ENCODE results near the gene RAB27B. TPM values are rescaled to one million over a fixed set of nuclear protein-coding genes. Genes with fewer than 3 reads are reported as not detected.
"Not testable (repeated sequence)": the region's sequence is repeated elsewhere in the genome, so short reads cannot be mapped to it uniquely, and the experiment has no call there.

Gene RAB27B
- polyA plus RNA-seq, 6 donors from 2014 or later, result 0.03 to 0.72 (median 0.36) TPM; not detected in 1

DNA sequence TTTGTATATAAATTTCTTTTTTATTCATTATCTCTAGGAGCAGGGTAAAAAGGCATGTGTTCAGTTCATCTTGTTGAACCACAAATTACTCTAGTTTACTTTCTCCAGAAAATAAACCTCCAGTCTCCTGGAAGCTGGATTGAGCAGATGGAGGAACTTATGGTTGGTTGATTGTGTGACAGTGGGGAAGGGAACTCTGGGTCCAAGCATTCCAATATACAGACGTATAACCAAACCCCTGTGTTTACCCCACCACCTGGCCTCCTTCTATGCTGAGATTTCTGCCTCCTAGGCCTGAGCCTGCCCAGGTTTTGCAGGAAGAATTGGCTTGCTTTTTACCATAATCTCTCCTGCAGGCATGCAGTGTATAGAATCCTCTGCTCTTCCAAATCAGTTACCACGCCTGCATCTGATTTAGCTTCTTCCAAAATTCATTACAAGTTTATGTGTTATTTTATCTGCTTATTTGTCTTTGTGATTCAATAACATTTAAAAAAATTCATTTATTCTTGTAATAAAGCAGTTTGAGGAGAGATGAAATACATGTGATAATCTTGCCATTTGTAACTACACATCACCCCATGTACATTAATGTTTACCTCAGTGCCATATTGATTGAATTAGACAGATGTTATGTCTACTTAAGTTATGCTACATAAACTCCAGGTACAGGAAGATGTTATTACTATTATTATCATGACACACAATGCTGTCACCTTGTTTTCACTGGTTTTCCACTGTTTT, 2.5 kb upstream of the RAB27B start:
- no peak for ATAC-seq (ENCODE audit: low read depth in 2 of 2)
- peaks cover 9 to 16% (median 11%) of the 10 kb centered on the region in 3 donors for H3K4me1 Mint-ChIP-seq
- no peaks in the 10 kb centered on the region for H3K9me3 Mint-ChIP-seq
- peak overlapping the region in 1 of 6 donors; percentile 10 for H3K27ac Mint-ChIP-seq
- no peak overlapping the region for H3K4me3 Mint-ChIP-seq
- peaks cover 15 to 24% (median 19%) of the 10 kb centered on the region in 3 donors for H3K27me3 Mint-ChIP-seq
- DNase-seq, result no peak
- H3K36me3 Mint-ChIP-seq, result no peaks in the 10 kb centered on the region

DNA sequence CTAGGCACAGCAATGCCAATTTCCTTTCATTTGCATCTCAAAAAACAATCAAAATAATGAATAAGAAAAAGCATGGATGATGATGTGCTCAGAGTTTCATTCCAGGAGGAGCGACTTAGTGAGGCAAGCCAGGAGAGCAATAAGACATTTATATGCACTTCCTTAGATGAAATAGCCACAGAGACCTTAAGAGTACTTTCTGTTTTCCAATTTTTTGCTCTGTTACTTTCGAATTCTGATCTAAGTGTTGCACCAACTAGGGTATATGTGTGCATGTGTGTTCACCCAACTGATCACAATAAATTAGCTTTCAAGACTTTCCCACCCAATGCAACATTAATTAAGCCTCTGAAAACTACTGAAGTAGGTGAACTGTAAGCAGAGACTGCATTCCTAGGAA, 709 bp downstream of the RAB27B start:
- H3K27ac Mint-ChIP-seq, result peak overlapping the region in 1 of 6 donors; percentile 49
- no peak for ATAC-seq (ENCODE audit: low read depth in 2 of 2)

DNA sequence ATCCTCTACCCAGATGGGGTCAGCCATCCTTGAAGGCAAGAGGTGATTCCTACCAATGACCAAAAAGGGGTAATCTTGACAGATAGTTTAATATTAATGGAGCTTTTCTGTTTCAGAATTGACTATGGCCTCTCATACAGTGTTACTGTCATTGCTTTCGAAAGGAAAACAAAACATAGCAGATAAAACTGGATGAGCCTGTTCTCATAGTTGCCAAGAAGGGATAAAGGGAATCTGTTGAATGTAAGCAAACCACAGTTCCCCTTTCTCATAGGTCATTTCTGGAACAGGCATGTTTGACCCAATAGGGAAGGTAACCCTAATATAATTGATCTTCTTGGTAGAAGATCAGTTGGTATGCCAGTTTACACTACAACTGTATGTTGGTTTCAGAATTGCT, 1.6 kb downstream of the RAB27B start:
- Mint-ChIP-seq H3K27ac (no peak overlapping the region), H3K4me1 (peaks cover 6 to 16% (median 11%) of the 10 kb centered on the region in 3 donors), H3K9me3 (peaks cover 0 to 15% (median 7%) of the 10 kb centered on the region in 7 donors), H3K4me3 (no peak overlapping the region), H3K27me3 (peaks cover 21 to 35% (median 25%) of the 10 kb centered on the region in 3 donors), H3K36me3 (peaks cover 11 to 12% of the 10 kb centered on the region in 2 donors)
- DNase-seq, result no peak
- ATAC-seq (ENCODE audit: low read depth in 2 of 2), result no peak

More for the DNA sequence above, 709 bp downstream of the RAB27B start:
- peaks cover 21 to 35% (median 25%) of the 10 kb centered on the region in 3 donors for H3K27me3 Mint-ChIP-seq
- H3K4me3 Mint-ChIP-seq, result peak overlapping the region; percentile 62 to 87 (median 76)
- peaks cover 0 to 15% (median 7%) of the 10 kb centered on the region in 7 donors for H3K9me3 Mint-ChIP-seq
- H3K4me1 Mint-ChIP-seq, result peaks cover 6 to 16% (median 11%) of the 10 kb centered on the region in 3 donors
- H3K36me3 Mint-ChIP-seq, result peaks cover 11 to 12% of the 10 kb centered on the region in 2 donors
- DNase-seq, result no peak

DNA sequence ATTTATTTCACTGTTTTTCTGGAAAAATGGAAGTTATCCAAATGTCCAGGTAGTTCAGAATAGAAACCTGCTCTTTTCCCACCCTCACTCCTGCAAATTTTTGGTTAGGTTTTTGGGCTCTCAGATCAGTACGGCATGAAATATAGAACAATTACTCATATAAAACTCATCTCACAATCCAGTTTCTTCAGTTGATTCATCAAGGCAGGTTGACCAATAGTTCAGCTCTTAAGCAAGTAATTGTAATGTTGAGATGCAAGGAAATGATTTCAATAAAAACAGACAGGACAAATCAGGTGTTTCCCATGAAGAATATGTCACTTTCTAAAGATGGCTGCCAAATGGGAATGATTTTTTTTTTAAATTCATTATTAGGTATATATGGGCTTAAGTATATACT, 2.0 kb downstream of the RAB27B start:
- DNase-seq, result no peak
- H3K27me3 Mint-ChIP-seq, result peaks cover 21 to 35% (median 25%) of the 10 kb centered on the region in 3 donors
- peaks cover 6 to 16% (median 11%) of the 10 kb centered on the region in 3 donors for H3K4me1 Mint-ChIP-seq
- no peak overlapping the region for H3K27ac Mint-ChIP-seq
- ATAC-seq (ENCODE audit: low read depth in 2 of 2), result no peak
- peaks cover 0 to 15% (median 7%) of the 10 kb centered on the region in 7 donors for H3K9me3 Mint-ChIP-seq
- no peak overlapping the region for H3K4me3 Mint-ChIP-seq
- H3K36me3 Mint-ChIP-seq, result peaks cover 11 to 12% of the 10 kb centered on the region in 2 donors

DNA sequence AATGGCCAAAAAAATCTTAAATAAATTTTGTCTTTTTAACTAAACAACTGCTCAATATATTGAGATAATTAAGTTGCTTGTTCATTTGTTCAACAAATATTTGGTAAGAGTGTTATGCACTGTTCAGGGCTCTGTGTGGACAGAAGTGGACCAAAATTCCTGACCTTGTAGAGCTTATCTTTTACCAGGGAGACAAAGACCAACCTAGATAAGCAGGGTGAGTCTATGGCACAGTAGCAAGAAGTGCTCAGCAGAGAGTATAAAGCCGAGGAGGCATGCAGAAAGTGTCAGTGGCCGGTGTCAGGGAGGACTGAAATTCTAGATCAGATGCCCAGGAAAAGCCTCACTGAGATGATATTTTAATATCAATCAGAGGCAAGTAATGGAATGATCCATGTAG, 2.6 kb downstream of the RAB27B start:
- no peak overlapping the region for H3K27ac Mint-ChIP-seq
- H3K27me3 Mint-ChIP-seq, result peaks cover 21 to 35% (median 25%) of the 10 kb centered on the region in 3 donors
- no peak for DNase-seq
- peaks cover 6 to 16% (median 11%) of the 10 kb centered on the region in 3 donors for H3K4me1 Mint-ChIP-seq
- H3K4me3 Mint-ChIP-seq, result no peak overlapping the region
- H3K9me3 Mint-ChIP-seq, result peaks cover 0 to 15% (median 7%) of the 10 kb centered on the region in 7 donors
- peaks cover 11 to 12% of the 10 kb centered on the region in 2 donors for H3K36me3 Mint-ChIP-seq
- ATAC-seq (ENCODE audit: low read depth in 2 of 2), result no peak

DNA sequence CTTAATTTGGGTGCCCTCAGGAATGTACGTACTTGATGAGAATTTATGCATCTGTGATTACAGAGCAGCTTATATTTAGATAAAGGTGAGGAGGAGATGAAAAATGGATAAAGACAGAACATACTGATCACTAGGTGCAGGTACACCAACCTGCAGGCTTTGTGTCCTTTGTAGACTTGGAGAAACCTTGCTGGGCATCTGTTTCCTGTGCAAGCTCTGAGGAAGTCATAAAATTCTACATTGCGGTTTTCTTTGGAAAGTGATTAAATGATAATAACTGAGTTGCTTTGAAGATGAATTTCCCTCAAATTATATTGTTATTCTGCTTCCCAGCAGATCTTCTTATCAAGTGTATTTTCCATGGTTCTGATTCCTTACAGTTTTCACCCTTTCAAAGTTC, 7.7 kb downstream of the RAB27B start:
- H3K4me3 Mint-ChIP-seq, result no peak overlapping the region
- no peak for ATAC-seq (ENCODE audit: low read depth in 2 of 2)
- no peak overlapping the region for H3K27ac Mint-ChIP-seq
- peaks cover 6 to 16% (median 10%) of the 10 kb centered on the region in 3 donors for H3K27me3 Mint-ChIP-seq
- H3K36me3 Mint-ChIP-seq, result peaks cover 11 to 12% of the 10 kb centered on the region in 2 donors
- DNase-seq, result no peak
- peaks cover 0 to 15% (median 7%) of the 10 kb centered on the region in 7 donors for H3K9me3 Mint-ChIP-seq
- no peaks in the 10 kb centered on the region for H3K4me1 Mint-ChIP-seq

DNA sequence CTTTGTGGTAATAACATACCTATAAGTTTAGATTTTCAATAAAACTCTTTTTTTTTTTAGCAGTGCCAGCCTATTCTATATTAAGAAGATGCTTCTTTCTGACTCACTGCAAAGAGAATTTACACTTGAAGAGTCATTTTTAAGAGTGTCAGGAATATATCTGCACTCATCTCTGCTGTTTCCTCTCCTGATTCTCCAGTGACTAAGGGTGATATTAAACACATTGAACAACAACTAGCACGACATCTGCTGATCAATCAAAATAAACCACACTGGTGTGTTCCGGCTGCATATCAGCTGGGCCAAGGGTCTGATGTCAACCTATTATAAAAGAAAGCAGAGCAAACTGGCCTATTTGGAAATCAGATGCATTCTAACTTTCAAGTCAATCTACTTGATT, 15.0 kb downstream of the RAB27B start:
- H3K9me3 Mint-ChIP-seq, result no peaks in the 10 kb centered on the region
- DNase-seq, result no peak
- no peaks in the 10 kb centered on the region for H3K4me1 Mint-ChIP-seq
- no peak for ATAC-seq (ENCODE audit: low read depth in 2 of 2)
- no peaks in the 10 kb centered on the region for H3K27me3 Mint-ChIP-seq
- H3K27ac Mint-ChIP-seq, result no peak overlapping the region
- no peaks in the 10 kb centered on the region for H3K36me3 Mint-ChIP-seq
- no peak overlapping the region for H3K4me3 Mint-ChIP-seq

DNA sequence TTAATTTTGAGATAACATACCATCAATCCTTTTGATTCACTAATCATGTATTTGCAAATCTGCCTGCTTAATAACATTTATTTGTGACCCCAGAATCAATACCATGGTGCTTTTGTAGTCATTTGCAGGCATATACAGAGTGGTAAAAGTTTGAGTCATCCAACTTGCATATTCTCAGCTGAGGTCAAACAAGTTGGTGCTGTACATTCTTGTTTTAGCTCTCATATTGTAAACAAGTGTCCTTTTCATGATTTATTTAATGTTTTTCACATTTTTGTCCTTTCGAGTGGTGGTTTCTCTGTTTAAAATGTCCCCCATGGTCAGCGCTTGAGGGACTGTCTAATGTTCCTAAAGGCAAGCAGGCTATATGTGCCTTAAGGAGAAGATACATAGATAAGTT, 17.5 kb downstream of the RAB27B start:
- Mint-ChIP-seq H3K36me3 (no peaks in the 10 kb centered on the region), H3K27ac (no peak overlapping the region), H3K4me3 (no peak overlapping the region), H3K27me3 (no peaks in the 10 kb centered on the region), H3K9me3 (no peaks in the 10 kb centered on the region), H3K4me1 (no peaks in the 10 kb centered on the region)
- DNase-seq (no peak), ATAC-seq (ENCODE audit: low read depth in 2 of 2) (no peak)

DNA sequence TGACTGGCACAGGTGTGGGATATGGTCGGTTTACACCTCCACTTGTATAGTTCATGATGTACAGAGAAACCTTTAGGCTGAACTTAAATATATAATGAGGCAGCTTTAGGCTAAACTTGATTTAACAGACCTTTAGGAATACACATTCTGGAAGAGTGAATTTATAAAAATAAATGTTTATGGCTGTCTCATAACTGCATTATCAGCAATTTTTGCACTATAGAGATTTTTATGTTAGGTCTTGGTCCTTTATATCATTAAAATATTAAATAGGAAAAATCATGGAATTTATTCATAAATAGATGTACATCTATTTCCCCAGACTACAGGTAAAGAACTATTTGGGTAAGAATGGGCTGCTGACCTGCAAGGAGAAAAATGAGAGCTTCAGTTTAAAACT, 19.8 kb downstream of the RAB27B start:
- Mint-ChIP-seq H3K9me3 (no peaks in the 10 kb centered on the region), H3K4me1 (no peaks in the 10 kb centered on the region), H3K36me3 (no peaks in the 10 kb centered on the region), H3K4me3 (no peak overlapping the region), H3K27ac (no peak overlapping the region), H3K27me3 (no peaks in the 10 kb centered on the region)
- no peak for ATAC-seq (ENCODE audit: low read depth in 2 of 2)
- DNase-seq, result no peak

DNA sequence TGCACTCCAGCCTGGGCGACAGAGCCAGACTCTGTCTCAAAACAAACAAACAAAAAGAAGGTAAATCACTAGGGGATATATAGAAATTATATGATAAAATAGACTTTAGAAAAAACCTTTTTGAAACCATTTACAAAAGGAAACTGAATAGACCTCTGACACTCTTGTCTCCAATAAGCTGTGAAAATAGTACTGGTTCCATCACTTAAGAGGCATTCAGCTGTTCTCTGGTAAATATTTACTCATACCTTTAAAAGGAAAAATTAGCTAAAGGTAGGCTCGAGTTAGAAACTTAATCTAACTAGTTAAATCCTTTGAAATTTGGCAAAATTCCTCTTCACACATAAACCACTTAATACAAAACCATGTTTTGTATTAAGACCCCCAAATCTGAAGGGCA, 21.4 kb downstream of the RAB27B start:
- Mint-ChIP-seq H3K27ac (no peak overlapping the region), H3K4me1 (no peaks in the 10 kb centered on the region), H3K27me3 (no peaks in the 10 kb centered on the region), H3K36me3 (no peaks in the 10 kb centered on the region), H3K4me3 (no peak overlapping the region), H3K9me3 (no peaks in the 10 kb centered on the region)
- DNase-seq (no peak), ATAC-seq (ENCODE audit: low read depth in 2 of 2) (no peak)

DNA sequence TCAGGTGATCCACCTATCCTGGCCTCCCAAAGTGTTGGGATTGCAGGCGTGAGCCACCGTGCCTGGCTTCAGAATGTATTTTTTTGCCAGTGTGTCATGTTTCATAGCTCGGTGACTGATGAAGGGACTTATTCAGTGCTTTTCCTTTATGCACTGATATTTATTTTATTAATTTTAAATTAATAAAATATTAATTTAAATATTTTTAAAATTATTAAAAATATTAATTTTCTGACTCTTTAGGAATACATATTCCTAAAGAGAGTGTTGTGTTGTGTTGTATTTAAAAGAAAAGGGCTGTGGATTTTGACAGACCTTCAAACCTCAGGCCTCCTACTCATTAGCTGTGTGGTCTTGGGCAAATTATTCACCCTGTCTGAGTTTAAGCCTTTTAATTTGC, 22.3 kb downstream of the RAB27B start:
- Mint-ChIP-seq H3K9me3 (no peaks in the 10 kb centered on the region), H3K27ac (no peak overlapping the region), H3K27me3 (peaks cover 0 to under 1% (median 0%) of the 10 kb centered on the region in 3 donors), H3K4me3 (peak overlapping the region in 1 of 8 donors; percentile 42), H3K36me3 (no peaks in the 10 kb centered on the region), H3K4me1 (no peaks in the 10 kb centered on the region)
- ATAC-seq (ENCODE audit: low read depth in 2 of 2) (no peak), DNase-seq (no peak)

DNA sequence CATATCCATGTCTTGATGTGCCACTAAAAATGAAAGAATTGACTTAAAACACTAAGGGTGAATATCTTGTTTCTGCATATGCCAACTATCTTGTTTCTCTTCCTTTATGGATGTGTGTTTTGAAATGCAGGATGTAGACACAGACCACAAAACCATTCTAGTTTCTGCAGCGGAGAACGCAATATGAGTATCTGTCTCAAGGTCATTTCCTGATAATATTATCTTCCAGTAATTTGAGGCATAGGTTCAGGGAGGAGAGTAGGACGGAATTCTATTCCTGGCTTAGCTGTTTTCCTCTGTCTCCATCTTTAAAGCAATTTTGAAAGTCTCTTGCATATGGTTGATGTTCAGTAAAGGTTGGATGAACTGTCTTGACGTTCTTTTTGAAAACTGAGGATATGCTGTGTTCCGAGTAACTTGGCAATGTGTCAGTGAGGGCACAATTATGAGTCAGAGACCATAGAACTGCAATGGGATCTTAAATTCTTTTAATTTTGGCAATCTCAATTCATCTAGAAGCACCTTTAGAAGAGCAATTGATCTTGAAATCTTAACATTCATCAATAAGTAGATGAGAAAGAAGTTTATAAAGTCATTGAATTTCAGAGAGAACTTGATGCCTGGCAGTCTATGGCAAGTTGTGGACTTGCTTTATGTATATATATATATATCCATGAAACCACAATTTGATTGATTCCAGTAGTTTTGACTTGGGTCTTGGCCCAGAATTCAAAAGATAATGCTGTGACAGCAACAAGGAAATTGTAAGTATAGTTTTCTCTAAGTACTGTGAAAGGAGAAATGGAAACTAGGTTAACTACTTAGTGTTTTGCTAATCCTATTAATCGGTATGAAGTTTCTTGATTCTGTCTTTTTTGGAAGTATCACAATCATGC, 24.8 kb downstream of the RAB27B start:
- DNase-seq, result no peak
- Mint-ChIP-seq H3K27ac (no peak overlapping the region), H3K4me1 (no peaks in the 10 kb centered on the region), H3K9me3 (peaks cover 0 to 1% (median 0%) of the 10 kb centered on the region in 7 donors), H3K4me3 (no peak overlapping the region), H3K36me3 (no peaks in the 10 kb centered on the region), H3K27me3 (peaks cover 0 to 7% (median 5%) of the 10 kb centered on the region in 3 donors)
- ATAC-seq (ENCODE audit: low read depth in 2 of 2), result no peak

DNA sequence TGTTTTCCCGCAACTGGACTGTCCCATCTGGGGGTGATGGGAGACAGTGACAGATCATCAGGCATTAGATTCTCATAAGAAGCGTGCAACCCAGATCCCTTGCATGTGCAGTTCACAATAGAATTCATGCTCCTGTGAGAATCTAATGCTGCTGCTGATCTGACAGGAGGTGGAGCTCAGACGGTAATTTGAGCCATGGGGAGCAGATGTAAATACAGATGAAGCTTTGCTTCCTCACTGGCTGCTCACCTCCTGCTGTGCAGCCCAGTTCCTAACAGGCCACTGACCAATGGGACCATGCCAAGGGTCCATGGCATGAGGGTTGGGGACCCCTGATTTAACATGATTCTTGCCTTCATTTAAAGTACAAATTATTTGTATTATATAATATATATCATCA, 26.8 kb downstream of the RAB27B start:
- not testable (repeated sequence) for DNase-seq; H3K27ac Mint-ChIP-seq; H3K27me3 Mint-ChIP-seq; H3K4me3 Mint-ChIP-seq; H3K36me3 Mint-ChIP-seq; H3K4me1 Mint-ChIP-seq; H3K9me3 Mint-ChIP-seq; ATAC-seq (ENCODE audit: low read depth in 2 of 2)
